Endothelial cell (in vitro differentiated cells): ENCODE results near the gene ATPAF2. TPM values are rescaled to one million over a fixed set of nuclear protein-coding genes. Genes with fewer than 3 reads are reported as not detected.
"Not testable (repeated sequence)": the region's sequence is repeated elsewhere in the genome, so short reads cannot be mapped to it uniquely, and the experiment has no call there.

Experiments
- DNase-seq: peaks from one replicate; pipeline ENCODE4 v3.0.0; 2021; ENCODE audit warnings: low spot score
- H3K27ac Mint-ChIP-seq: one replicate; pipeline ENCODE4 v1.8.0; 2021; ENCODE audit warnings: mixed read lengths, inconsistent platforms; ENCODE audit not compliant: unreplicated experiment
- H3K27me3 Mint-ChIP-seq: one replicate; pipeline ENCODE4 v1.8.0; 2021; ENCODE audit warnings: mild to moderate bottlenecking, moderate library complexity, mixed read lengths, inconsistent platforms; ENCODE audit not compliant: unreplicated experiment
- H3K36me3 Mint-ChIP-seq: one replicate; pipeline ENCODE4 v1.8.0; 2021; ENCODE audit warnings: mild to moderate bottlenecking, low read depth, mixed read lengths, inconsistent platforms; ENCODE audit not compliant: unreplicated experiment
- H3K4me1 Mint-ChIP-seq: one replicate; pipeline ENCODE4 v1.8.0; 2021; ENCODE audit warnings: mild to moderate bottlenecking, mixed read lengths, inconsistent platforms; ENCODE audit not compliant: unreplicated experiment
- H3K4me3 Mint-ChIP-seq: one replicate; pipeline ENCODE4 v1.8.0; 2021; ENCODE audit warnings: mild to moderate bottlenecking, mixed read lengths, inconsistent platforms; ENCODE audit not compliant: unreplicated experiment
- H3K9me3 Mint-ChIP-seq: one replicate; pipeline ENCODE4 v1.8.0; 2021; ENCODE audit warnings: mixed read lengths, inconsistent platforms; ENCODE audit not compliant: unreplicated experiment
- total RNA-seq: library from RNA; stranded (reverse); fragmentation: NEBNext Ultra II Directional; extraction: Animal tissue kit (Norgen Biotek cat#: 25700); gene quantifications from one replicate; pipeline ENCODE4 v1.2.1, GENCODE V29; 2021; ENCODE audit not compliant: unreplicated experiment
- TF ChIP-seq, protein P1 (sequence below): fragments of 200-600 bp; sonication (generic); IDR thresholded peaks from one replicate; pipeline ENCODE4 v1.5.0; 2021; ENCODE audit warnings: antibody characterized with exemption; ENCODE audit not compliant: unreplicated experiment

Gene ATPAF2
- total RNA-seq, 1 donor from 2014 or later = 24.7 TPM

DNA sequence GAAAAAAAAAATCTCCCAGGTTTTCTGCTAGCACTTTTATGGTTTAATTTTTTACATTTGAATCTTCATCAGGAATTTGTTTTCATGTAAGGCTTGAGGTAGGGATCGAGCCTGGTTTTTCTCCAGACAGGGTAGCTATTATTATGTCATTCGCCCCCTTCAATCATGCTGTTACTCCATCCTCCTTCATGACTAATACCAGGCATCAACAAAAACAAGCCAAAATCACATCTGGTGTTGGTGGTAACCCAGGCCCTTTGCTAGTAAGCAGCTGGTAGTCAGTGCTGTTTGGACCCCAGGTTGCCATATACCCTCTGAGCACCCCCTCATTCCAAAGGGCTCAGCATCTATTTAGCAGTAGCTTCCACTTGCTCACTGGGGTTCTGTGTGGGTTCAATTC is 36.8 kb downstream of the ATPAF2 start:
- Mint-ChIP-seq H3K4me1 (peaks cover 3% of the 10 kb centered on the region), H3K27ac (no peak overlapping the region), H3K9me3 (no peaks in the 10 kb centered on the region), H3K4me3 (no peak overlapping the region), H3K36me3 (peaks cover 9% of the 10 kb centered on the region), H3K27me3 (peaks cover 12% of the 10 kb centered on the region)
- TF ChIP-seq, protein P1, sequence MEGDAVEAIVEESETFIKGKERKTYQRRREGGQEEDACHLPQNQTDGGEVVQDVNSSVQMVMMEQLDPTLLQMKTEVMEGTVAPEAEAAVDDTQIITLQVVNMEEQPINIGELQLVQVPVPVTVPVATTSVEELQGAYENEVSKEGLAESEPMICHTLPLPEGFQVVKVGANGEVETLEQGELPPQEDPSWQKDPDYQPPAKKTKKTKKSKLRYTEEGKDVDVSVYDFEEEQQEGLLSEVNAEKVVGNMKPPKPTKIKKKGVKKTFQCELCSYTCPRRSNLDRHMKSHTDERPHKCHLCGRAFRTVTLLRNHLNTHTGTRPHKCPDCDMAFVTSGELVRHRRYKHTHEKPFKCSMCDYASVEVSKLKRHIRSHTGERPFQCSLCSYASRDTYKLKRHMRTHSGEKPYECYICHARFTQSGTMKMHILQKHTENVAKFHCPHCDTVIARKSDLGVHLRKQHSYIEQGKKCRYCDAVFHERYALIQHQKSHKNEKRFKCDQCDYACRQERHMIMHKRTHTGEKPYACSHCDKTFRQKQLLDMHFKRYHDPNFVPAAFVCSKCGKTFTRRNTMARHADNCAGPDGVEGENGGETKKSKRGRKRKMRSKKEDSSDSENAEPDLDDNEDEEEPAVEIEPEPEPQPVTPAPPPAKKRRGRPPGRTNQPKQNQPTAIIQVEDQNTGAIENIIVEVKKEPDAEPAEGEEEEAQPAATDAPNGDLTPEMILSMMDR = no peak
- no peak for DNase-seq

DNA sequence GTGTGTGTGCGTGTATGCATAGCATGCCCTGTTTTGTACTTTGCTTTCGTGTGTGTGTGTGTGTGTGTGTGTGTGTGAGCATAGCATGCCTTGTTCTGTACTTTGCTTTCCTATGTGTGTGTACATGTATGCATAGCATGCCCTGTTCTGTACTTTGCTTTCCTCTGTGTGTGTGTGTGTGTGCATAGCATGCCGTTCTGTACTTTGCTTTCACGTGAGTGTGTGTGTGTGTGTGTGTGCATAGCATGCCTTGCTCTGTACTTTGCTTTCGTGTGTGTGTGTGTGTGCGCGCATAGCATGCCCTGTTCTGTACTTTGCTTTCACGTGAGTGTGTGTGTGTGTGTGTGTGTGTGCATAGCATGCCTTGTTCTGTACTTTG is 38.9 kb downstream of the ATPAF2 start:
- no peak overlapping the region for H3K4me3 Mint-ChIP-seq
- H3K4me1 Mint-ChIP-seq = peaks cover 3% of the 10 kb centered on the region
- H3K9me3 Mint-ChIP-seq = no peaks in the 10 kb centered on the region
- H3K27me3 Mint-ChIP-seq = peaks cover 4% of the 10 kb centered on the region
- DNase-seq = no peak
- peak overlapping the region; percentile 20 for H3K27ac Mint-ChIP-seq
- TF ChIP-seq, protein P1 = no peak
- peaks cover 3% of the 10 kb centered on the region for H3K36me3 Mint-ChIP-seq

DNA sequence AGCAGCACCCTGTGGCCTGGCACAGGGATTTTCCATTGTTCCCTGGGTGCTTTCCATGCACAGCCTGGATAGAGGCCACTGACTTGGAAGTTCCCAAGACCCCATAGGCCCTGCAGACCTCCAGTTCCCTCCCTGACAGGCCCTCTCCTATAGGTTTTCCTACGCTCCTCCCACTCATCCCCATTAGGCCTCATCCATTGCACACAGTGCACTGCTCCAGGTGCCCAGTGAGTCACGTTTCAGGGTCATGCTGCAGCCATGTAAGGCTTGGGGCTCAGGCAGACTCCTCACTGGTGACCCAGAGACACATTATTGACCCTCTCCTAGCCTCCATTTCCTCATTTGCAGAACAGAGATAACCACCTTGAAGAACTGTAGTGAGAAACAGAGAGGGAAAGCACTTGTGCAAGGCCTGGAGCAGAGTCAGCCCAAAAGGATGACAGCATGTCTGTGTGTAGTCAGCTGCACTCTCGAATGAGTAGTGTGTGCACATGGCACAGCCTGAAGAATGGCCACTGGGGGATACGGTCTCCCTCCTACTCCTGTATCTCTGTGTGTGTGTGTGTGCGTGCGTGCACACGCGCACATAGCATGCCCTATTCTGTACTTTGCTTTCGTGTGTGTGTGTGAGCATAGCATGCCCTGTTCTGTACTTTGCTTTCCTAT is 39.5 kb downstream of the ATPAF2 start:
- Mint-ChIP-seq H3K4me1 (peaks cover 3% of the 10 kb centered on the region), H3K27me3 (peaks cover 7% of the 10 kb centered on the region), H3K36me3 (peaks cover 4% of the 10 kb centered on the region), H3K27ac (no peak overlapping the region), H3K4me3 (no peak overlapping the region), H3K9me3 (no peaks in the 10 kb centered on the region)
- DNase-seq = no peak
- TF ChIP-seq, protein P1 = no peak

DNA sequence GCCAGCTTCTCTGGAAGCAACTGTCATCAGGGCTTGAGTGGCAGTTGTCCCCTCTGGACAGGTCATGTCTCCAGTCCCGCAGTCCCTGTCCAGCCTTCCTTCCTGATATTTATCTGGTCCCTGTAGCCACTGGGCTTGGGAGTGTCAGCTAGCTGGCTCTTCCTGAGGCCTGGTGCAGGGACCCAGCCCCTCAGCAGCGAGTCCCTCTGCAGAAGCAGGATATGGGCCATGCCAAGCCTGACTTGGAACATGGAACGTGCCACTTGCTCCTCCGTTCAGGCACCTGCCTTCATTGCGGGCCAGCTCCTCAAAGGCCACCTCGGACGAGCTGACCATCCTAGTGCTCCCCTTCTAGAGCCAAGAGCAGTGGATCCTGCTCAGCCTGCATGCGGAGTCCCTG is 40.0 kb downstream of the ATPAF2 start:
- DNase-seq = no peak
- Mint-ChIP-seq H3K36me3 (peaks cover 4% of the 10 kb centered on the region), H3K9me3 (no peaks in the 10 kb centered on the region), H3K4me1 (peaks cover 3% of the 10 kb centered on the region), H3K27ac (no peak overlapping the region), H3K27me3 (peaks cover 7% of the 10 kb centered on the region), H3K4me3 (no peak overlapping the region)
- TF ChIP-seq, protein P1 = no peak

DNA sequence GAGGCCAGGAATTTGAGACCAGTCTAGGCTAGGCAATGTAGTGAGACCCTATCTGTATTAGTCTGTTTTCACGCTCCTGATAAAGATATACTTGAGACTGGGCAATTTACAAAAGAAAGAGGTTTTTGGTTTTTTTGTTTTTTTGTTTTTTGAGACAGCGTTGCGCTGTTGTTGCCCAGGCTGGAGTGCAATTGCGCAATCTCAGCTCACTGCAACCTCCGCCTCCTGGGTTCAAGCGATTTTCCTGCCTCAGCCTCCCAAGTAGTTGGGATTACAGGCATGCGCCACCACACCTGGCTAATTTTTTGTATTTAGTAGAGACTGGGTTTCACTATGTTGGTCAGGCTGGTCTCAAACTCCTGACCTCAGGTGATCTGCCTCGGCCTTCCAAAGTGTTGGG is 43.1 kb downstream of the ATPAF2 start:
- not testable (repeated sequence) for DNase-seq, H3K9me3 Mint-ChIP-seq, H3K4me3 Mint-ChIP-seq, H3K27ac Mint-ChIP-seq, H3K36me3 Mint-ChIP-seq, H3K4me1 Mint-ChIP-seq, H3K27me3 Mint-ChIP-seq
